HL-60 (cell line): ENCODE measurements around the gene AR.

ENCODE experiments used
- CTCF ChIP-seq: IDR thresholded peaks from one replicate; pipeline ENCODE4 v1.5.1; 2011; ENCODE audit warnings: low read length, control low read depth, inconsistent platforms; ENCODE audit not compliant: insufficient read depth
- GABPA ChIP-seq: IDR thresholded peaks from 2 replicates; pipeline ENCODE4 v1.6.1; 2012; ENCODE audit warnings: low read depth
- POLR2AphosphoS5 ChIP-seq: IDR thresholded peaks from 2 replicates; pipeline ENCODE4 v1.6.1; 2012; ENCODE audit warnings: low read depth
- REST ChIP-seq: IDR thresholded peaks from 2 replicates; pipeline ENCODE4 v1.6.1; 2012; ENCODE audit warnings: low read depth; ENCODE audit not compliant: insufficient replicate concordance
- SPI1 ChIP-seq: IDR thresholded peaks from 2 replicates; pipeline ENCODE4 v1.6.1; 2012; ENCODE audit warnings: low read depth, mild to moderate bottlenecking, borderline replicate concordance

- TF ChIP-seq CTCF (no peak), REST (no peak), POLR2AphosphoS5 (no peak), GABPA (no peak), SPI1 (no peak)
Observed at GRCh38 chrX:67604979-67605703, 61.3 kb downstream of the AR start.
